Mesenteric fat pad (tissue), 1 donor: Measurements from ENCODE around the gene ECI1. TPM values are rescaled to one million over a fixed set of nuclear protein-coding genes. Genes with fewer than 3 reads are reported as not detected.

Experiments used
- DNase-seq: peaks from one replicate; pipeline ENCODE4 v3.0.0-alpha.2; 2020; ENCODE audit warnings: low spot score
- long read RNA-seq: library from polyadenylated mRNA; unstranded; transcript quantifications from one replicate; pipeline ENCODE4 v2.0.0, GENCODE V29; 2020
- total RNA-seq: library from RNA; stranded (reverse); fragmentation: NEBNext Ultra II Directional; extraction: Animal tissue kit (Norgen Biotek cat#: 25700); gene quantifications from one replicate; pipeline ENCODE4 v1.2.1, GENCODE V29; 2021
- donor health status: DM: yes; HTN: yes; CAD: no.

The ECI1 gene
- 44.4 TPM for total RNA-seq
- long read RNA-seq, partial matches to known transcripts: 0 of 3 reads
- long read RNA-seq, other reads (novel, unspliced or antisense): 3 of 3 reads

GRCh38 chr16:2251296-2252111 lies at the start of gene ECI1:
Gene ECI1, minus strand, starts transcription at chr16:2251587. Its CDS starts 21 bp downstream, at chr16:2251566.
- peak; percentile 99 for DNase-seq

- DNase-seq: no peak
Measured at GRCh38 chr16:2299915-2300192, 48.5 kb upstream of the ECI1 start.

- no peak for DNase-seq
Measured at GRCh38 chr16:2299121-2299914, 47.9 kb upstream of the ECI1 start.

GRCh38 chr16:2298621-2299020 lies 47.2 kb upstream of the ECI1 start:
- no peak for DNase-seq

- no peak for DNase-seq
Measured at GRCh38 chr16:2297506-2297860, 46.1 kb upstream of the ECI1 start.

GRCh38 chr16:2296661-2297505 lies 45.5 kb upstream of the ECI1 start:
- DNase-seq: no peak

GRCh38 chr16:2295056-2295798 lies 43.8 kb upstream of the ECI1 start:
- DNase-seq: no peak

GRCh38 chr16:2292221-2292620 lies 40.8 kb upstream of the ECI1 start:
- no peak for DNase-seq

GRCh38 chr16:2289282-2289681 lies 37.9 kb upstream of the ECI1 start:
- DNase-seq: no peak

- DNase-seq: no peak
Measured at GRCh38 chr16:2288726-2289125, 37.3 kb upstream of the ECI1 start.

- no peak for DNase-seq
Measured at GRCh38 chr16:2287916-2288547, 36.6 kb upstream of the ECI1 start.

GRCh38 chr16:2286550-2286949 lies 35.2 kb upstream of the ECI1 start:
- no peak for DNase-seq

- DNase-seq: no peak
Measured at GRCh38 chr16:2285731-2286191, 34.4 kb upstream of the ECI1 start.

- DNase-seq: no peak
Measured at GRCh38 chr16:2284797-2285576, 33.6 kb upstream of the ECI1 start.

- DNase-seq: no peak
Measured at GRCh38 chr16:2284001-2284770, 32.8 kb upstream of the ECI1 start.

- DNase-seq: no peak
Measured at GRCh38 chr16:2282866-2283555, 31.6 kb upstream of the ECI1 start.

GRCh38 chr16:2282262-2282661 lies 30.9 kb upstream of the ECI1 start:
- DNase-seq: no peak

- DNase-seq: no peak
Measured at GRCh38 chr16:2280981-2281542, 29.7 kb upstream of the ECI1 start.
